GM19468 (cell line): ENCODE results near the gene BTN2A1.
A peak's percentile ranks its signal among the peaks of the same experiment; 100 is the strongest.
"Not testable (repeated sequence)": the region's sequence is repeated elsewhere in the genome, so short reads cannot be mapped to it uniquely, and the experiment has no call there.

ENCODE experiments used
- ATAC-seq: cut with Tn5 transposase; IDR thresholded peaks from one replicate; pipeline ENCODE4 v1.9.1; 2021; ENCODE audit warnings: mild to moderate bottlenecking, moderate library complexity, moderate number of reproducible peaks; ENCODE audit not compliant: unreplicated experiment; ENCODE audit errors: extremely low read depth

The BTN2A1 gene

GRCh38 chr6:26457806-26458688 is at the start of gene BTN2A1:
TSS of gene BTN2A1 (plus strand) at chr6:26457955. CDS start at chr6:26458637, 682 bp downstream.
- ATAC-seq: peak; percentile 81

GRCh38 chr6:26408828-26409730 is 48.7 kb upstream of the BTN2A1 start:
- no peak for ATAC-seq

DNA sequence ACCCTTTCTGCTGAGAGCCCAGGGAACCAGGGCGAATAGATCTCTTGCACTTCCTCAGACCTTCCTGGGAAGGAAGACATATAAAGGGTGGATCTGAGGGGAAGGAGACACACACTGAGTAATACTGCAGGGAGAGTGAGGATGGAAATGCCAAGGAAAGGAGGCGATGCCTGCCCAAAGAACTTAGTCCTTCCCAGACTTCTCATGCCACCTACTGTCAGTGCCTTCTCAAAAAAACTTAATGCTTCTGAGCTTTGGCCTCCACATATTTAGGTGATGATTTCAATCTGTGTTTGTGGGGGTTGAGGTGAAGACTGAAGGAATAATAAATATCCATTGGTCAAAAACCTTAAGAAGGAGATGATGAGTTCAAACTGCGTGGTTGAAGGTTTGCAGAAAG is 46.0 kb upstream of the BTN2A1 start:
- no peak for ATAC-seq

DNA sequence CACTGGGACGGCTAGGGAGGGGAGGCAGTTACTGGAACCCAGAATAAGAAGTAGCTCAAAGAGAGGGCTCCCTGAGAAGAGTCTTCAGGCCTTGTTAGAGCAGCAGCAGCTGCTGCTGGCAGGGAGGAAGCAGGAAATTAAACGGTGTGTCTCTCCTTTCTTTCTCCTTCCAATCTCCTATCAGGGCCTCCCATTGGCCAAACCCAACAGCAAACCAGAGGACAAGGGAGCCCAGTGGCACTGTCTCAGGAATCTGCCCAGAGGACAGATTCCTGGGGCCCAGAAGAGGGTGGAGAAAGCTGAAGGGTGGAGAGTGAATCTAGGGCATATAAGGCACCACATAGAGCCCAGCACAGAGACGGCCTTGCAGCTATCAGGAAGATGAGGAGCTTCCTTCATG is 45.5 kb upstream of the BTN2A1 start:
- no peak for ATAC-seq

DNA sequence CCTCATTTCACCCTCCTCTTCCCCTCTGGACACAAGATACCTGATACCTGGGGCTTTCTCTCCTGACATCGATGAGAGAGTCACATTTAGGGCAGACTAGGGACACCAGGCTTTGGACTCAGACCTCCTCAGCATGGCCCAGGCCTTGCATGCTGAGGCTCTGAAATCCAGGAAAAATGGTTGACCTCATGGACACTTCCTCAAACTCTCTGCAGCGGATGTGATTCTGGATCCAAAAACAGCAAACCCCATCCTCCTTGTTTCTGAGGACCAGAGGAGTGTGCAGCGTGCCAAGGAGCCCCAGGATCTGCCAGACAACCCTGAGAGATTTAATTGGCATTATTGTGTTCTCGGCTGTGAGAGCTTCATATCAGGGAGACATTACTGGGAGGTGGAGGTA is 44.8 kb upstream of the BTN2A1 start:
- no peak for ATAC-seq

DNA sequence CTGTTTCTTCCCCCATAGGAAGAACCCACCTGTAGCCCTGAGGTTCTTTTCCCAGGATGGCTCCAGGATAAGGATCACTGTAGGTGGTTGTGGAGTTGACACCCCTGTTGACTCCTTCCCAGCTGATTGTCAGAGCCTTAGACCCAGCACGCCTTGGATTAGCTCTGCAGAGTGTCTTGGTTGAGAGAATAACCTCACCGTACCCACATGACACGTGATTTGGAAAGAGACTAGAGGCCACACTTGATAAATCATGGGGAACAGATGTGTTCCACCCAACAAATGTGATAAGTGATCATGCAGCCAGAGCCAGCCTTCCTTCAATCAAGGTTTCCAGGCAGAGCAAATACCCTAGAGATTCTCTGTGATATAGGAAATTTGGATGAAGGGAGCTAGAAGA is 43.5 kb upstream of the BTN2A1 start:
- ATAC-seq: no peak

GRCh38 chr6:26415036-26415614 is 42.6 kb upstream of the BTN2A1 start:
- ATAC-seq: no peak

- no peak for ATAC-seq
Observed at GRCh38 chr6:26415791-26416190, 42.0 kb upstream of the BTN2A1 start.

DNA sequence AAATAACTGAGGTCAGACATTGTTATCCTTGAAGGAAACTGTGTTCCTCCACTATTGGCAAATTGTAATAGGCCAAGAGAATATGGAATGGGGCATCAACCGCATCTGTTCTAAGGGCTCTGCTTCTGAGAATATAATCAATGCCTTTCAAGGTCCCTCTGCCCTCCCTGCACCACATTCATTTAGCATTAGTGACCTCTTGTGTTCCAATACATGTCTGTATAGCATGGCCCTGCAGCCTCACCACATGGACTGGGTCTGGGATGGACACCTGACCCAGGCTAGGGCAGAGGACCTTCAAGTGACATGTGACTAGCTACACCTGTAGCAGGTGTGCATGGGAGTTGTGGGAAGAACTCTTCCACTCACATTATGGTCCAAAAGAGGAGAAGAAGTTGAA is 41.5 kb upstream of the BTN2A1 start:
- ATAC-seq: no peak

GRCh38 chr6:26418077-26418476 is 39.7 kb upstream of the BTN2A1 start:
- ATAC-seq: not testable (repeated sequence)

DNA sequence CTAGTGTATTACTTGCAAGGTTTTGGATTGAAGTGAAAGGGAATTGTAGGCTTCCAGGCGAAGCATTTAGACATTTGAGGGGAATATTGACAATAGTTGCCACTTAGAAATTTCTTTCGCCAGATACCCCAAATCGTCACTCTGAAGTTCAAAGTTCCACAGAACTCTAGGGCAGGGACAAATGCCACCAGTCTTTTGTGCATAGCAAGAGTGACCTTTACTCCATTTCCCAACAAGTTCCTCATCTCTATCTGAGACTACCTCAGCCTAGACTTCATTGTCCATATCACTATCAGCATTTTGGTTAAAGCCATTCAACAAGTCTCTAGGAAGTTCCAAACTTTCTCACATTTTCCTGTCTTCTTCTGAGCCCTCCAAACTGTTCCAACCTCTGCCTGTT is 39.0 kb upstream of the BTN2A1 start:
- ATAC-seq: not testable (repeated sequence)

- no peak for ATAC-seq
Observed at GRCh38 chr6:26420688-26421171, 37.0 kb upstream of the BTN2A1 start.

GRCh38 chr6:26421259-26422144 is 36.3 kb upstream of the BTN2A1 start:
- peak; percentile 77 for ATAC-seq

- ATAC-seq: no peak
Observed at GRCh38 chr6:26422329-26422728, 35.4 kb upstream of the BTN2A1 start.

DNA sequence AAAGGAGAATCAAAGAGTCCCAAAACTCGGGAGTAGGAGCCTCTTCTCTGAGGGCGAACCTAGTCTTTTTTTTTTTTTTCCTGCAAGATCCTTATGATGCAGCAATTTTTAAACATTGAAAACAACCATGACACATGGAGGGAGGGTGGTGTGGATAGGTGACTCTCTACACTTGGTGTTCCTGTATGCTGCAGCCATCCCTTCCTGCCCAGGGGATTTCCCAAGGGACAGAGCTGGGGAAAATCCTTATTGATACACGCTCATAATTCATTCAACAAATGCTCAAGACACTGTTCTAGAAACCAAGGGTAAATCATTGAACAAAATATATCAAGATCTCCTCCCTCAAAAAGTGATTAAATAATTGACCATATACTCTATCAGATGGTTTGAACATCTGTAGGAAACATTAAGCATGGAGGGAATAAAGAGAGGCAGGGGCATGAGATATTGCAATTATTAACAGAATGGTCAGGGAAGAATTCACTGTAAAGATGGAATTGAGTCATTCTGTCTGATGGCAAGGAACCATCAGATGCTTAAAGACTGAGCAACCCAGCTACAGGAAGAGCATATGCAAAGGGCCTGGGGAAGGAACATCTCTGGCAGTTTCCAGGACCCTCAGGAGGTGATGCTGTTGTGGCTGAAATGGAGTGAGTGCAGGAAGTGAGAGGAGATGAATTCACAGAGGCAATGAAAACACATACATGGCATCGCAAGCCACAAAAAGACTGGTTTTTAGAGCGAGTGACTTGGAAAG is 30.9 kb upstream of the BTN2A1 start:
- ATAC-seq: no peak

- ATAC-seq: no peak
Observed at GRCh38 chr6:26427451-26427809, 30.3 kb upstream of the BTN2A1 start.

GRCh38 chr6:26428206-26428605 is 29.5 kb upstream of the BTN2A1 start:
- no peak for ATAC-seq

GRCh38 chr6:26430787-26431186 is 27.0 kb upstream of the BTN2A1 start:
- ATAC-seq: no peak
